ENCODE results near the gene POTEE.
"Not testable (repeated sequence)": the region's sequence is repeated elsewhere in the genome, so short reads cannot be mapped to it uniquely, and the experiment has no call there.

The POTEE gene

DNA sequence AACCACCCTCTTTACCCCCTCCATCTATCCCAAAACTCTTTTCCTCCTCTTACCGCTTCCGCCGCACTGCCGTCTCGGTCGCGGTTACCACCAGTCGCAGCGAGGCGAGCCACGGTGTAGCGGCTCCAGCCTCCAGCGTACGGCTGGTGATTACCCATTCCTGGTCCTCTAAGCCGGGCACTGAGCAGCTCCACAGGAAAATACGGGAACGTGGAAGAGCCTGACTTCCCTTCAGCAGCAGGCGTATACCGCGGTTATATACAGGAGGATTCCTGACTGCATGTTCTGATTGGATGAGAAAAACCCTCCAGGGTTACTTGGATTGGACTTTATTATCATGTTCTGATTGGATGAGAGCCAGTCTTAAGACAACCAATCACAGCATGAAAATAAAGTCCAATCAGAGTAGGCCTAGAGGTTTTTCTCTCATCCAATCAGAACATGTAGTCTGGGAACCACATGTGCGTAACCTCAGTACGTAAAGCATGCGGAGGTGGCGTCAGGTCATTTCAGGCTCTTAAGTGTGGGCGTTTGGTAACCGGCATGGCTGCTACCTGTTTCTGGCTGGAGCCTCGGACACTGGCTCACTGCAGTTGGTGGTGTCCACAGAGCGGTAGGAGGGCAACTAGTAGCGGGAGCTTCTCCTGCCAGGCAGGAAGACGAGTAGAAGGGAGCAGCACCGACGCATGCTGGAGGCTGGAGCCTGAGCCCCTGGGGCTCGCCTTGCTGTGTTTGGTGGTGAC lies at the start of gene POTEE:
POTEE (plus strand) TSS at position 507 of the 743 bp plus-strand sequence. CDS start 8,867 bp downstream, outside the sequence.
- DNase-seq = not testable (repeated sequence)

DNA sequence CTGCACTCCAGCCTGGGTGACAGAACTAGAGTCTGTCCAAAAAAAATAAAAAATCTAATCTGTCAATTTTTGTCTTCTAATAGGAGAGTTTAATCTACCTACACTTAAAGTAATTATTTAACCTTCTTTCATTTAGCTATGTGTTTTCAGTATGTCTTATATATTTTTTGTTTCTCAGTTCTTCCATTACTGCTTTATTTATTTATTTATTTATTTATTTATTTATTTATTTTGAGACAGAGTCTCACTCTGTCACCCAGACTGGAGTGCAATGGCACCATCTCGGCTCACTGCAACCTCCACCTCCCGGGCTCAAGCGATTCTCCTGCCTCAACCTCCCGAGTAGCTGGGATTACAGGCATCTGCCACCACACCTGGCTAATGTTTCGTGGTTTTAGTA lies 43.8 kb upstream of the POTEE start:
- DNase-seq = not testable (repeated sequence)

DNA sequence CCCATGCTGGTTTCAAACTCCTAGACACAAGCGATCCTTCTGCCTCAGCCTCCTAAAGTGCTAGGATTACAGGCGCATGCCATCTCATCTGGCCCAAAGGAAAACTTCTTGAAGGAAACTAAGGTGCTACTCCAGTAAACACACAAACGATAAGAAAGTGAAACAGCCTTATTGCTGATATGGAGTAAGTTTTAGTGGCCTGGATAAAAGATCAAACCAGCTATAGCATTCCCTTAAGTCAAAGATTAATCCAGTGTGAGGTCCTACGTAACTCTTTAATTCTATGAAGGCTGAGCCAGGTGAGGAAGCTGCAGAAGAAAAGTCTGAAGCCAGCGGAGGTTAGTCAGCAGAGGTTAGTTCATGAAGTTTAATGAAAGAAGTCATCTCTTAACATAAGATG lies 40.8 kb upstream of the POTEE start:
- DNase-seq = no peak

DNA sequence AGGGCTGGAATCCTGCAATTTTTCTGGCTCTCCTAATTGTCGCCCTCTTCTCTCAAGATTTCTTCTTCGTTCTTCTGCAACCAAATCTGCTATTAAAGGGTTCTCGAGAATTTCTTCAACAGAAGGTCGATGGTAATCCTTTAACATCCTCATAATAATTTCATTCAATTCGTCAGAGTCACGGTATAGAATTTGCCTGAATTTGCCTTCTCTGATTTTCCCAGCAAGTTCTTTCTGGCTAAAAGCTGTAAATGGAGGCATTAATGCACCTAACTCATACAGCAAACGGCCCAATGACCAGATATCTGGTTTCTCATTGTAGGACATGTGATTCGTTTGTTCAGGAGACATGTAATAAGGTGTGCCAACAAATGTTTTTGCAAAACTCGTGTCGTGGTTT lies 31.3 kb upstream of the POTEE start:
- not testable (repeated sequence) for DNase-seq

DNA sequence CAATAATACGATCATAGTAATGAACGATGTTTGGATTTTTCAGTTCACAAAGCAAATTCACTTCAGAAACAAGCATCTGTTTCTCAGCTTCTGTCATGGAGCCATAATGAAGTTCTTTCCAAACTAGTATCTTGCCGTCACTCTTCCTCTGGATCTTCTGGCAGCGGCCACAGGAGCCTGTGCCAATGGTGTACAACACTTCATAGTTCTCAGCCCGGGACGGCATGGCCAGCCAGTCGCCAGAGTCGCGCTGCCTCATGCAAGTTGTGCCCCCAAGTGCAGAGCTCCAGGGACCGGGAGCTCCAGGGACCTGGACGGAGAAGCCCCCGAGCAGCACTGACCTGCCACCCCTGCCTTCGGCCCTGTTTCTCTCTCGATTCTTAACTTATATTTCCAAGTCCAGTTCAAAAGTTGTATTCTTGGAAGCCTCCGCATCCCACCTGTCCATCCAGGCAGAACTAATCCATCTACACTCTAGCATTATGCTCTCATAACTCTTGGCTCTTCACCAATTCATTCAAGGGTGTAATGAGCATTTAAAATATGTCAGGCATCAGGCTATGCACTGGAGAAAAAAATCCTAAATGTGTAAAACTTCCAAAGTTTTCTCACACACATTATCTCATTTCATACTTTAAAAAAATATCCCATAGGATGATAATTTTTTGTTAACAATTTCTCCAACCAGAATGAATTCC lies 30.5 kb upstream of the POTEE start:
- DNase-seq = not testable (repeated sequence)

DNA sequence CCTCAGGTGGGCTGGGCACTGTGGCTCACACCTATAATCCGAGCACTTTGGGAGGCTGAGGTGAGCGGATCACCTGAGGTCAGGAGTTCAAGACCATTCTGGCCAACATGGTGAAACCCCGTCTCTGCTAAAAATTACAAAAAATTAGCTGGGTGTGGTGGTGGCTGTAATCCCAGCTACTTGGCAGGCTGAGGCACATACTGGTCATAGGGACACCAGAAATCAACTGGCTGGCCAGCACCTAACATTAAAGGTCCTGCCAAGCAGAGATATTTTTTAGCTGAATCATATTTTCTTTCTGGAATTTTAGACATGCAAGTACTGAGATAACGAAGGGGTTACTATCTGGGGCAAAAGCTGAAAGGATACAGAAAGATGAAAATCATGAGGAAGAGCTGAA lies 27.9 kb upstream of the POTEE start:
- not testable (repeated sequence) for DNase-seq

DNA sequence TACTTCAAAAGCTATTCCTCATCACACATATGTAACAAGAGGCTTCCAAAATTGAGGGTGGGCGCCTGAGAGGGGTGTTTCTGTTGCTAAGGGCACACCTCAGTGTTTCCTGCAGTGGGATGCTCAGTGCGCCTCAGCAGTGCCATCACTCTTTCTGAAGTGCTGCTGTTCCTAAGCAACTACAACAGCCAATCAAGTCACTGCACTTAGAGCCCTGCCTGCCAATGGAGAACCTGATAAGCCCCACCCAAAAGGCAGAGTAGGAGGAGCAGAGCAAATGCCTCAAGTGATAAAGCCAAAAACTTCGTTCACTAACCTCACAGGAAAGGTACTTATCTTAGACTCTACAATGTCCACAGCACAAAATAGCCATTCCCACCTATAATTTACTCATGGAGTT lies 15.9 kb upstream of the POTEE start:
- DNase-seq = not testable (repeated sequence)

DNA sequence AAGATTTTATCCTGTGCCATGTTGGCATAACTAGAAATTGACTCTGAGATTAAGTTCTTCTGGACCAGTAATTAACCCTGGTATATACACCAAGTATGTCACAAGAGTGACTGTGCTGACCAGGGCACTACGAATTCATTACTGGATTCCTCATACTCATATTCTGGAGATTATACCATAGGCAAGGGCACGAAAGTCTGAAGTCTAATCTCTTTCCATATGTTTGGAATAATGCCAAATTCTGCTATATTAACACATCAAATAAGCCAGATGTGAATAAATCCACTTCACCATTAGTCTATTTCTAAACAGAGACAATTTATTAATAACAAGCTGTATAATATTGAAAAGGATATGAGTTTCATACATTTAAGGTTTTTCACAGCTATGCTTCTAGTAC lies 13.2 kb upstream of the POTEE start:
- DNase-seq = not testable (repeated sequence)

DNA sequence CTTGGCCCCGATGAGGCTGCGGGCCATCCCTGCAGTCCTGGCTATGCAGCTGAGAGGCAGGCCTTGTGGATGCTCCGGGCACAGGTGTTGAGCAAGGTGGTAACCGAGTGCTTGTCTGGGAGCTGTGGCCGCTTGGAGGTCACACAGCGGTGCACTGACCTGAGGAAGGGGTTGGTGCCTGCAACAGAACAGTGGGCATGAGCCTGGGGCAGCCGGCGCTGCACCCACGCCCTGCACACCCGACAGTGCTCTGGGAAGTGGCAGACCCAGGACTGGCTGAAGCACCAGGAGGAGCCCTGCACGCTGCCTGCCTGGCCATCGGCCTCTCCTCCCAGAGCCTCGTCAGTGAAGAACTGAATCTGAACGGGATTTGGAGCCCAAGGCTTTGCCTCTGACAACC lies 8.2 kb upstream of the POTEE start:
- DNase-seq = no peak

DNA sequence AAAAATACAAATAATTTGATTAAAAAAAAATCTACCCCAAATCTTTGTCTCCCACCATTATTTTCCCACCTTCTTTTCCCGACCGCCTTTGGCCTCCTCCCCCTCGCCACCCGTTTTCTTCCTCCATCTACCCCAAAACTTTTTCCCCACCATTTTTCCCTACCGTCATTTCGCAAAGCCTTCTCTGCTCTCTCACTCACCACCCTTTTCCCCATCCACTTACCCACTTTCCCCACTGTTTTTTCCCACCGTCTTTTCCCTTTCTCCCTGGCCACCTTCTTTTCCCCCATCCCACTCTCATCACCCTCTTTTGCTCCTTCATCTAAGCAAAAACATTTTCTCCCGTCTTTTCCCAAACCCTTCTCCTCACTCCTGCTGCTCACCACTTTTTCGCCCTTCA lies 1.5 kb upstream of the POTEE start:
- not testable (repeated sequence) for DNase-seq

DNA sequence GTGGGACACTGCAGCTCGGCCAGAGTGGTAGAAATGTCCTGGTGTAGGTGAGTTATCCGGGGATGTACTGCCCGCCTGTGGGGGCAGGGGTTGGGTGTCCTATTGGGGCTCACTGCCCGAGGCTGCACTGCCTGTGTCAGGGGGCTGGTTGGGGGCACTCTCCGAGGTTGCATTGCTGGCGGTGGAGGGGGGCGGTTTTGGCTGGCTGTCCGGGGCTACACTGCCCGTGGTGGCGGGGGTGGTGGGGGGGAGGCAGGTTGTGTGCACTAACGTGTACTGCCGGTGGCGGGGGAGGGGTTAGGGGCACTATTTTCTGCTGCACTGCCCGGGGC lies 403 bp downstream of the POTEE start:
- not testable (repeated sequence) for DNase-seq

DNA sequence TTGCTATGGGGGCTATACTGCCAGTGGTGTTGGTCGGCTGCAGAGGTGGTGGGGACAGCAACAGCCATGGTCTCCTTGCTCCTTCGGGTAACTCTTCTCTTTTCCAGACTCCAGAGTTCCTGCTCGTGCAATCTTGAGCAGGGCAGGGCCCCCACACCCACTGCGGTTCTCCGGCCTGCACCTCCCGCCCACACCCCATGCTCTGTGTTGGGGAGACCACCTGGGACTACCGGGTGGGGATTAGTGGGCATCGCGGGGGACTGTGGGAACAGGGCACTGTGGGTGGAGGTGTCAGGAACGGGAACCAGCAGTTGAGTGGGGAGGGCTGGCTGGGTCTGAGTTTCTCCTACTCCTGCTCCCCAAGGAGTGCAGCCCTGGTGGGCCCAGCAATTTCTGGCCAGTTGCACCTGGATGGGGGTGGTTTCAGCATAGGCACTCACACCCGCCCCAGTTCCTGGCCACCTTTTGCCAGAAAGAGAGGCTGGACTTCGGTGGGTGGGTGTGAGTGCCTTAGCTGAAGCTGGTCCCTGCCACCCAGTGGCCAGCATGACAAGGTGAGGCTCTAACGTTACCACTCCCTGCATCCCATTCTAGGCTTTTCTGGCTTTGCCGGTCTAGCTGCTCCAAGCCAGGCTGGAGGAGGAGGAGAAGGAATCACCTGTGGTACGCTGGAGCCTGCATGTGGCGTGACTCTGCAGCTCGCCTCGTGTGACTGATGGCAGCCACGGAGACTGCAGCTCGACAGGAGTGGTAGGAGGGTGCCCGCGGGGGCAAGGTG lies 1.3 kb downstream of the POTEE start:
- not testable (repeated sequence) for DNase-seq

DNA sequence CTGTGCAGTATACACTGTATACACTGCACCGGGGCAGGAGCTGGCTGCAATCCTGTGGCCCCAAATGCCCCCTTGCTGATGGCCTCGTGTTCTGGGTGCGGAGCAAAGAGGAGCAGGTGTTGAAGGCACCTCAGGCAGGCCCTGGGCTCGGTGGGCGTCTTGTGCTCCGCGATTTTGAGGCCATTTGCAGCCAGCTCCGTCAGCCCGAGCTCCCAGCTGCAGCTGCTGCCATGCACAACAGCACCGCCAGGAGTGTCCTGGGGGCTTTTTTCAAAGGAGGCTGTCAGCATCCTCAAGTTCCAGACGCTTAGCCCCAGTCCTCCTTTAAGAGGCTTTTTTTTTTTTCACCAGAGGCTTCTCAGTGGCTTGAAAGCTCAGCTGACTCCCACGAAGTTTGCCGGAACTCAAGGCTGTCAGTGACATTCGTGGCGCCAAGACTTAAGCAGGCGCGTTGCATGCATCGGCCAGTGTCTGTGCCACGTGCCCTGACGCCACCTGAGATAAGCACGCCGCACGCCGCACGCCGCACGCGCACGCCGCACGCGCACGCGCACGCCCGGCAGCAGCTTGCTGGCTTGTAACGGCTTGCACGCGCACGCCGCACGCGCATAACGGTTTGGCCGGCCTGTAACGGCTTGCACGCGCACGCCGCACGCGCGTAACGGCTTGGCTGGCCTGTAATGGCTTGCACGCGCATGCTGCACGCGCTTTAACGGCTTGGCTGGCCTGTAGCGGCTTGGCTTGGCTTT lies 8.1 kb downstream of the POTEE start:
- not testable (repeated sequence) for DNase-seq

DNA sequence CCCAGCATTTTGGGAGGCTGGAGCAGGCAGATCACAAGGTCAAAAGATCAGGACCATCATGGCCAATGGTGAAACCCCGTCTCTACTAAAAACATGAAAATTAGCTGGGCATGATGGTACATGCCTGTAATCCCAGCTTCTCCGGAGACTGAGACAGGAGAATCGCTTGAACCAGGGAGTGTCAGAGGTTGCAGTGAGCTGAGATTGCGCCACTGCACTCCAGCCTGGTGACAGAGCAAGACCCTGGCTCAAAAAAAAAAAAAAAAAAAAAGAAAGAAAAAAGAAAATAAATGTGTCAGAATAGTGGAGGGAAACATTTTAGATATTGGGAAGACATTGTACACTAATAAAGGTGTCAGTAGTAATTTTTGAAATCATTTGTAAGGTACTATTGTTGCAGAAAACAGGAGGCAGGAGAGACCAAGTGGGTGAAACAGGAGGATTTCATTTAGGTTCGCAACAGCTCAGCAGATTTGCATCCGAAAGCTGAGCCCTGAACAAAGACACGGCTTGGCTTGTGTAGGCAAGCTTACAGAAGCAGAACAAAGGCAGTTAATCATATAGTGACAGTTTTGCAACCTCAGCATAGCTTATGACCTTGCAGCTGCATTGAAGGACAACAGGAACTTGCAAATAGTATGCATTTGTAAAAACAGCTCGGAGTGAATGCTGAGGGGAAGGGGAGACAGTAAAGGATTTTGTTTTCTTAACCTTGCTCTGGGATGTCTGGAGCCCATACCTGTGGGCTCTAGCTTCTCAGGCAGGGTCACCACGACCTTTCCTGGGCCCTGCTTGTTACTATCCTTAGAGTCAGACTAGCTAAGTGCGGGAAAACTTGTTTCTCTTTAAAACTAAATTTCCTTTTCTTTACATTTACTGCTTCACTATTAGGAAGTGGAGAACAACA lies 26.5 kb downstream of the POTEE start:
- peak; percentile 7 for DNase-seq
